HG03469 (cell line): ENCODE data around the gene RSF1.

Experiments
- ATAC-seq: cut with Tn5 transposase; IDR thresholded peaks from one replicate; pipeline ENCODE4 v1.9.1; 2021; ENCODE audit warnings: mild to moderate bottlenecking, moderate library complexity, moderate number of reproducible peaks; ENCODE audit not compliant: unreplicated experiment

Gene RSF1

GRCh38 chr11:77750394-77751156 is 69.9 kb downstream of the RSF1 start:
- ATAC-seq: no peak

- no peak for ATAC-seq
Observed at GRCh38 chr11:77749232-77749631, 71.3 kb downstream of the RSF1 start.

GRCh38 chr11:77748266-77748665 is 72.3 kb downstream of the RSF1 start:
- ATAC-seq: no peak

- ATAC-seq: no peak
Observed at GRCh38 chr11:77747381-77747969, 73.0 kb downstream of the RSF1 start.

- no peak for ATAC-seq
Observed at GRCh38 chr11:77736473-77736872, 84.0 kb downstream of the RSF1 start.

GRCh38 chr11:77734890-77735289 is 85.6 kb downstream of the RSF1 start:
- no peak for ATAC-seq

GRCh38 chr11:77732143-77732542 is 88.4 kb downstream of the RSF1 start:
- ATAC-seq: no peak

GRCh38 chr11:77730789-77731188 is 89.7 kb downstream of the RSF1 start:
- no peak for ATAC-seq

- ATAC-seq: no peak
Observed at GRCh38 chr11:77729063-77729462, 91.5 kb downstream of the RSF1 start.

- ATAC-seq: no peak
Observed at GRCh38 chr11:77728203-77728786, 92.2 kb downstream of the RSF1 start.

GRCh38 chr11:77726524-77726923 is 94.0 kb downstream of the RSF1 start:
- no peak for ATAC-seq

GRCh38 chr11:77725433-77725832 is 95.1 kb downstream of the RSF1 start:
- no peak for ATAC-seq

GRCh38 chr11:77724636-77725035 is 95.9 kb downstream of the RSF1 start:
- no peak for ATAC-seq

- ATAC-seq: no peak
Observed at GRCh38 chr11:77723024-77723423, 97.5 kb downstream of the RSF1 start.

- ATAC-seq: no peak
Observed at GRCh38 chr11:77710358-77710757, 110.2 kb downstream of the RSF1 start.

GRCh38 chr11:77705876-77706579 is 114.5 kb downstream of the RSF1 start:
- no peak for ATAC-seq

GRCh38 chr11:77705195-77705875 is 115.2 kb downstream of the RSF1 start:
- no peak for ATAC-seq

GRCh38 chr11:77704029-77704428 is 116.5 kb downstream of the RSF1 start:
- no peak for ATAC-seq

- no peak for ATAC-seq
Observed at GRCh38 chr11:77699425-77699824, 121.1 kb downstream of the RSF1 start.

- ATAC-seq: no peak
Observed at GRCh38 chr11:77698896-77699295, 121.6 kb downstream of the RSF1 start.

- no peak for ATAC-seq
Observed at GRCh38 chr11:77697865-77698264, 122.7 kb downstream of the RSF1 start.
